Measurements from ENCODE around the gene SLC25A44. TPM values are rescaled to one million over a fixed set of nuclear protein-coding genes. Genes with fewer than 3 reads are reported as not detected.

The SLC25A44 gene
- total RNA-seq, 4 donors from 2014 or later = 9.2 to 19.5 (median 18.5) TPM

GRCh38 chr1:156260896-156261295, 67.0 kb downstream of the SLC25A44 start:
- ATAC-seq = no peak
- H3K27me3 ChIP-seq = no peaks in the 10 kb centered on the region
- intact Hi-C loops (cut with DNase I; ENCODE audit: low total_unique reads) (no loop called here), in situ Hi-C loops (cut with MboI; ENCODE audit: low sequenced_read_pairs in 4 of 4) (no loop called here)
- H3K4me3 ChIP-seq = no peak overlapping the region
- no peak for DNase-seq
- H3K4me1 ChIP-seq = no peaks in the 10 kb centered on the region
- no peaks in the 10 kb centered on the region for H3K9me3 ChIP-seq
- peaks cover 8 to 89% of the 10 kb centered on the region in 2 donors for H3K36me3 ChIP-seq
- no peak for TF ChIP-seq POLR2A (IDR thresholded peaks at IDR 0.05)
- no peak overlapping the region for H3K27ac ChIP-seq

Other genes starting within 250 kb of the SLC25A44 start
- 10 to 100 TPM; 13.6 to 27.3 (median 26.4) TPM for gene ARHGEF2, start 215.6 kb upstream of the SLC25A44 start, total RNA-seq
- 100 to 1,000 TPM in 2 of 4 donors, 10 to 100 TPM in 2; 70.6 to 118 (median 108) TPM for gene SSR2, start 173.2 kb upstream of the SLC25A44 start, total RNA-seq
- 10 to 100 TPM; 42.3 to 60.1 (median 46.0) TPM for gene UBQLN4, start 140.3 kb upstream of the SLC25A44 start, total RNA-seq
- 10 to 100 TPM; 51.5 to 82.7 (median 72.6) TPM for gene LAMTOR2, start 139.3 kb upstream of the SLC25A44 start, total RNA-seq
- gene RAB25, start 132.9 kb upstream of the SLC25A44 start, total RNA-seq = 1 to 10 TPM in 1 of 4 donors, not detected in 3; 1.2 TPM
- gene MEX3A, start 111.6 kb upstream of the SLC25A44 start, total RNA-seq = not detected
- gene LMNA, start 79.4 kb upstream of the SLC25A44 start, total RNA-seq = 100 to 1,000 TPM; 143 to 244 (median 220) TPM
- 1 to 10 TPM in 2 of 4 donors, under 1 TPM in 2; 0.29 to 2.4 (median 1.2) TPM for gene SEMA4A, start 40.5 kb upstream of the SLC25A44 start, total RNA-seq
- 100 to 1,000 TPM in 2 of 4 donors, 10 to 100 TPM in 2; 73.3 to 119 (median 89.9) TPM for gene PMF1, start 18.9 kb downstream of the SLC25A44 start, total RNA-seq
- gene BGLAP, start 48.1 kb downstream of the SLC25A44 start, total RNA-seq = not detected
- under 1 TPM in 2 of 4 donors, not detected in 2; 0.16 to 0.46 TPM for gene PAQR6, start 54.0 kb downstream of the SLC25A44 start, total RNA-seq
- gene SMG5, start 88.7 kb downstream of the SLC25A44 start, total RNA-seq = 10 to 100 TPM; 47.4 to 83.1 (median 62.7) TPM
- gene TMEM79, start 90.2 kb downstream of the SLC25A44 start, total RNA-seq = 1 to 10 TPM in 1 of 4 donors, under 1 TPM in 3; 0.20 to 1.5 (median 0.68) TPM
- gene GLMP, start 101.6 kb downstream of the SLC25A44 start, total RNA-seq = 10 to 100 TPM; 10.1 to 16.5 (median 13.6) TPM
- gene VHLL, start 105.2 kb downstream of the SLC25A44 start, total RNA-seq = not detected
- 100 to 1,000 TPM; 147 to 189 (median 180) TPM for gene CCT3, start 144.2 kb downstream of the SLC25A44 start, total RNA-seq
- gene TSACC, start 144.4 kb downstream of the SLC25A44 start, total RNA-seq = not detected
- not detected for gene RHBG, start 175.1 kb downstream of the SLC25A44 start, total RNA-seq

Measured in gastrocnemius medialis (tissue), 4 donors.